22Rv1 (cell line): ENCODE results near the gene OR5AN1.

Source experiments
- H3K27ac ChIP-seq: fragments of 450-650 bp; 2 replicates; pipeline ENCODE4 v1.5.1; 2017
- CTCF ChIP-seq: fragments of 450-650 bp; IDR thresholded peaks from 2 replicates; pipeline ENCODE4 v1.5.1; 2017; ENCODE audit warnings: mild to moderate bottlenecking
- ZFX ChIP-seq: fragments of 450-650 bp; IDR thresholded peaks from 2 replicates; pipeline ENCODE4 v1.6.1; 2017; ENCODE audit warnings: antibody characterized with exemption, borderline replicate concordance

OR5AN1 gene

GRCh38 chr11:59403546-59403945, 44.9 kb downstream of the OR5AN1 start:
- no peak for TF ChIP-seq ZFX
- TF ChIP-seq CTCF = no peak
- no peak overlapping the region for H3K27ac ChIP-seq

- TF ChIP-seq CTCF (no peak), ZFX (no peak)
Measured at GRCh38 chr11:59413646-59414045, 55.0 kb downstream of the OR5AN1 start.

GRCh38 chr11:59415111-59415510, 56.4 kb downstream of the OR5AN1 start:
- TF ChIP-seq CTCF (no peak), ZFX (no peak)
- no peak overlapping the region for H3K27ac ChIP-seq

More at GRCh38 chr11:59413646-59414045, 55.0 kb downstream of the OR5AN1 start:
- no peak overlapping the region for H3K27ac ChIP-seq

GRCh38 chr11:59416613-59417012, 57.9 kb downstream of the OR5AN1 start:
- TF ChIP-seq CTCF (no peak), ZFX (no peak)

GRCh38 chr11:59417023-59417422, 58.3 kb downstream of the OR5AN1 start:
- no peak overlapping the region for H3K27ac ChIP-seq
- TF ChIP-seq ZFX = no peak
- TF ChIP-seq CTCF = no peak

More at GRCh38 chr11:59416613-59417012, 57.9 kb downstream of the OR5AN1 start:
- H3K27ac ChIP-seq = no peak overlapping the region

- no peak overlapping the region for H3K27ac ChIP-seq
- no peak for TF ChIP-seq CTCF
- no peak for TF ChIP-seq ZFX
Measured at GRCh38 chr11:59418156-59418555, 59.5 kb downstream of the OR5AN1 start.
